ENCODE measurements around the gene HACE1.

DNA sequence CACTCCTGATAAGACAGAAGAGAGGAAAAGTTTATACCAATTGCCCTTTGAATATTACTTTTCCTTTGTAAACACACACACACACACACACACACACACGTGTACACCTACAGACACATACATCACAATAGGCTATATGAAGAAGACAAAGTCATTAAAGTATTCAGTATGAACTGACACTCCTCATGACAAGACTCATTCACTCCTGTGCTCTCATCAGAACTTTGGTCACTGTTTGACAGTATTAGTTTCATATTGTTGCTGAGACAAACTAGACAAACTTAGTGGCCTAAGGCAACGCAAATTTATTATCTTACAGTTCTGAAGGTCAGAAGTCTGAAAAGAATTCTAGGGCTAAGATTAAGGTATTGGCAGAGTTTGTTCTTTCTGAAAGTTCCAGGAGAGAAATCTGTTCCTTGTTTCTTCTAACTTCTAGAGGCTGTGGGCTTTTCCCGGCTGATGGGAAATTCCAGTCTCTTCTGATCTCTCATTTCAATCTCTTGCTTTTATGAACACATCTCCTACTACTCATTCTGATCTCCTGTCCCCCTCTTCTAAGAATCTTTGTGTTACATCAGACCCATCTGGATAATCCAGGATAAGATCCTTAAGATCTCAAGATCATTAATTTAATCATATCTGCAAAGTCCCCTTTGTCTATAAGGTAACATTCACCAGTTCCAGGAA lies 171.3 kb downstream of the HACE1 start:
- TF ChIP-seq CTCF (IDR thresholded peaks at IDR 0.05; ENCODE audit: borderline replicate concordance, extremely low read depth, low read length, poor library complexity, severe bottlenecking) (no peak), EZH2 (IDR thresholded peaks at IDR 0.05; ENCODE audit: borderline replicate concordance, low read depth, low read length, severe bottlenecking) (no peak)
